CD8-positive, alpha-beta memory T cell (primary cell): ENCODE data around the gene STIM1. TPM values are rescaled to one million over a fixed set of nuclear protein-coding genes. Genes with fewer than 3 reads are reported as not detected.
A peak's percentile ranks its signal among the peaks of the same experiment; 100 is the strongest.

Source experiments
- CTCF ChIA-PET: fragments of 350-600 bp; sonication (Branson Sonifier 250); formaldehyde crosslinking; loops from one replicate; lab custom pipeline; 2021; ENCODE audit warnings: antibody characterized with exemption; lab: Charles Lee
- POLR2A ChIA-PET: fragments of 350-600 bp; sonication (Branson Sonifier 250); formaldehyde crosslinking; loops from one replicate; lab custom pipeline; 2021; ENCODE audit warnings: antibody characterized with exemption; lab: Charles Lee
- DNase-seq, 5 donors: peaks; one replicate each; pipeline versions ENCODE4 v3.0.0 to v3.0.0-alpha.2; 2020 to 2022; ENCODE audit warnings: mixed read lengths in 1 of 5
- H3K27ac ChIP-seq: one replicate; pipeline ENCODE4 v1.7.0; 2013; ENCODE audit warnings: low read depth, mild to moderate bottlenecking, low read length, moderate library complexity
- H3K27me3 ChIP-seq: 2 replicates; pipeline ENCODE4 v1.7.0; 2013; ENCODE audit warnings: low read length, mild to moderate bottlenecking; ENCODE audit not compliant: insufficient read depth, poor library complexity, severe bottlenecking
- H3K36me3 ChIP-seq: 2 replicates; pipeline ENCODE4 v1.7.0; 2013; ENCODE audit warnings: mild to moderate bottlenecking, low read length, moderate library complexity; ENCODE audit not compliant: insufficient read depth
- H3K4me1 ChIP-seq: 2 replicates; pipeline ENCODE4 v1.7.0; 2013; ENCODE audit warnings: mild to moderate bottlenecking, low read length, moderate library complexity; ENCODE audit not compliant: insufficient read depth
- H3K4me3 ChIP-seq: 2 replicates; pipeline ENCODE4 v1.7.0; 2013; ENCODE audit warnings: mild to moderate bottlenecking, low read length
- H3K9me3 ChIP-seq: 2 replicates; pipeline ENCODE4 v1.7.0; 2013; ENCODE audit warnings: mild to moderate bottlenecking, low read length
- H3K27ac Mint-ChIP-seq, 8 donors: one replicate each; pipeline ENCODE4 v1.8.0; 2020 to 2021; ENCODE audit warnings: mixed read lengths in 8 of 8, mild to moderate bottlenecking in 6 of 8, inconsistent platforms in 3 of 8, moderate library complexity in 3 of 8
- H3K27me3 Mint-ChIP-seq, 2 donors: one replicate each; pipeline ENCODE4 v1.8.0; 2020 to 2021; ENCODE audit warnings: mixed read lengths in 2 of 2, mild to moderate bottlenecking in 1 of 2, moderate library complexity in 1 of 2
- H3K36me3 Mint-ChIP-seq, 3 donors: one replicate each; pipeline ENCODE4 v1.8.0; 2020 to 2021; ENCODE audit warnings: mixed read lengths in 3 of 3, inconsistent platforms in 1 of 3, mild to moderate bottlenecking in 1 of 3
- H3K4me1 Mint-ChIP-seq, 3 donors: one replicate each; pipeline ENCODE4 v1.8.0; 2020 to 2021; ENCODE audit warnings: mixed read lengths in 3 of 3, inconsistent platforms in 1 of 3, mild to moderate bottlenecking in 1 of 3
- H3K4me3 Mint-ChIP-seq, 7 donors: one replicate each; pipeline ENCODE4 v1.8.0; 2020 to 2021; ENCODE audit warnings: mixed read lengths in 7 of 7, mild to moderate bottlenecking in 6 of 7, moderate library complexity in 4 of 7, inconsistent platforms in 2 of 7
- H3K9me3 Mint-ChIP-seq, 5 donors: one replicate each; pipeline ENCODE4 v1.8.0; 2020 to 2022; ENCODE audit warnings: mixed read lengths in 5 of 5, mild to moderate bottlenecking in 3 of 5, moderate library complexity in 2 of 5, inconsistent platforms in 1 of 5
- polyA plus RNA-seq: library from polyadenylated mRNA; unstranded; fragments of 300-500 nt; fragmentation: Illumina TruSeq; gene quantifications from one replicate; pipeline ENCODE4 v1.2.3, GENCODE V29; 2021
- total RNA-seq, 2 experiments: library from RNA; stranded (reverse); gene quantifications; one replicate each; pipeline ENCODE4 v1.2.3, GENCODE V29; 2021

Gene STIM1
- total and polyA plus RNA-seq, 3 experiments from 2014 or later = 43.8 to 46.0 (median 45.6) TPM

- Mint-ChIP-seq H3K27ac (peak overlapping the region; percentile 8 to 87 (median 38)), H3K4me1 (peaks cover 79 to 92% (median 89%) of the 10 kb centered on the region in 3 donors), H3K36me3 (peaks cover 0 to 13% (median 3%) of the 10 kb centered on the region in 3 donors), H3K9me3 (no peaks in the 10 kb centered on the region), H3K4me3 (peak overlapping the region in 2 of 7 donors; percentile 5 to 41), H3K27me3 (no peaks in the 10 kb centered on the region)
- no peak for DNase-seq
- Histone ChIP-seq H3K27me3 (no peaks in the 10 kb centered on the region), H3K36me3 (no peaks in the 10 kb centered on the region), H3K4me3 (no peak overlapping the region), H3K27ac (no peak overlapping the region), H3K9me3 (no peaks in the 10 kb centered on the region), H3K4me1 (peaks cover 60% of the 10 kb centered on the region)
- CTCF ChIA-PET = interaction anchor here (1.2 to 2.6 kb wide), 4 partner anchors 12 to 25 kb away, joined by 3 to 8 read pairs (median 5); partner anchors contain the start of gene STIM1
- POLR2A ChIA-PET = interaction anchor here (0.6 to 1.1 kb wide), 3 partner anchors 10 to 130 kb away, joined by 3 to 4 read pairs (median 3); no protein-coding TSS in a partner anchor
Measured at GRCh38 chr11:3876613-3877012, 21.1 kb downstream of the STIM1 start.

GRCh38 chr11:3877364-3878257 is 22.1 kb downstream of the STIM1 start:
- Histone ChIP-seq H3K27me3 (no peaks in the 10 kb centered on the region), H3K4me1 (peaks cover 59% of the 10 kb centered on the region), H3K9me3 (no peaks in the 10 kb centered on the region), H3K27ac (peak overlapping the region; percentile 6), H3K4me3 (no peak overlapping the region), H3K36me3 (no peaks in the 10 kb centered on the region)
- Mint-ChIP-seq H3K27me3 (no peaks in the 10 kb centered on the region), H3K9me3 (no peaks in the 10 kb centered on the region), H3K4me3 (no peak overlapping the region), H3K4me1 (peaks cover 81 to 93% (median 87%) of the 10 kb centered on the region in 3 donors), H3K36me3 (peaks cover 0 to 8% (median 3%) of the 10 kb centered on the region in 3 donors), H3K27ac (peak overlapping the region in 7 of 8 donors; percentile 30 to 78 (median 61))
- POLR2A ChIA-PET = interaction anchor here (0.6 to 1.0 kb wide), 2 partner anchors 9 to 87 kb away, joined by 3 to 4 read pairs; no protein-coding TSS in a partner anchor
- DNase-seq = no peak
- CTCF ChIA-PET = interaction anchor here (1.3 to 5.9 kb wide), 6 partner anchors 10 to 196 kb away, joined by 3 to 40 read pairs (median 6); partner anchors contain the start of gene STIM1

- Mint-ChIP-seq H3K4me1 (peaks cover 85 to 96% (median 90%) of the 10 kb centered on the region in 3 donors), H3K36me3 (peaks cover 0 to 6% (median 3%) of the 10 kb centered on the region in 3 donors)
Measured at GRCh38 chr11:3878258-3878584, 22.8 kb downstream of the STIM1 start.

GRCh38 chr11:3879216-3879966 is 23.9 kb downstream of the STIM1 start:
- Histone ChIP-seq H3K27ac (no peak overlapping the region), H3K4me3 (no peak overlapping the region), H3K9me3 (no peaks in the 10 kb centered on the region), H3K4me1 (peaks cover 71% of the 10 kb centered on the region), H3K36me3 (no peaks in the 10 kb centered on the region), H3K27me3 (no peaks in the 10 kb centered on the region)
- Mint-ChIP-seq H3K4me1 (peaks cover 84 to 96% (median 90%) of the 10 kb centered on the region in 3 donors), H3K9me3 (no peaks in the 10 kb centered on the region), H3K27ac (peak overlapping the region; percentile 68 to 91 (median 82)), H3K36me3 (peaks cover 0 to 6% (median 2%) of the 10 kb centered on the region in 3 donors), H3K27me3 (no peaks in the 10 kb centered on the region), H3K4me3 (peak overlapping the region; percentile 2 to 57 (median 44))
- ChIA-PET CTCF (interaction anchor here (1.5 to 5.9 kb wide), 4 partner anchors 11 to 194 kb away, joined by 4 to 40 read pairs (median 6); partner anchors contain the start of gene STIM1), POLR2A (interaction anchor here (1.4 kb wide), 1 partner anchor 24 kb away, joined by 3 read pairs; no protein-coding TSS in a partner anchor)
- DNase-seq = no peak

More at GRCh38 chr11:3878258-3878584, 22.8 kb downstream of the STIM1 start:
- H3K9me3 ChIP-seq = no peaks in the 10 kb centered on the region
- H3K4me3 ChIP-seq = no peak overlapping the region
- peaks cover 65% of the 10 kb centered on the region for H3K4me1 ChIP-seq
- no peaks in the 10 kb centered on the region for H3K36me3 ChIP-seq
- H3K9me3 Mint-ChIP-seq = no peaks in the 10 kb centered on the region
- DNase-seq = no peak
- no peaks in the 10 kb centered on the region for H3K27me3 ChIP-seq
- peak overlapping the region in 1 of 7 donors; percentile 48 for H3K4me3 Mint-ChIP-seq
- no peaks in the 10 kb centered on the region for H3K27me3 Mint-ChIP-seq
- CTCF ChIA-PET = interaction anchor here (0.7 to 5.9 kb wide), 4 partner anchors 10 to 195 kb away, joined by 3 to 40 read pairs (median 6); partner anchors contain the start of gene STIM1
- POLR2A ChIA-PET = no interaction called here
- H3K27ac ChIP-seq = peak overlapping the region; percentile 6
- H3K27ac Mint-ChIP-seq = peak overlapping the region in 7 of 8 donors; percentile 29 to 87 (median 65)

- no peaks in the 10 kb centered on the region for H3K27me3 Mint-ChIP-seq
- Histone ChIP-seq H3K27ac (no peak overlapping the region), H3K4me1 (peaks cover 74% of the 10 kb centered on the region), H3K9me3 (no peaks in the 10 kb centered on the region), H3K4me3 (no peak overlapping the region), H3K27me3 (no peaks in the 10 kb centered on the region), H3K36me3 (no peaks in the 10 kb centered on the region)
- peak overlapping the region in 5 of 7 donors; percentile 4 to 57 (median 45) for H3K4me3 Mint-ChIP-seq
- peak overlapping the region; percentile 68 to 93 (median 84) for H3K27ac Mint-ChIP-seq
- ChIA-PET CTCF (interaction anchor here (0.5 to 5.9 kb wide), 3 partner anchors 25 to 156 kb away, joined by 3 to 40 read pairs (median 4); partner anchors contain the start of gene STIM1), POLR2A (interaction anchor here (0.6 to 1.4 kb wide), 2 partner anchors 17 to 25 kb away, joined by 3 to 4 read pairs; no protein-coding TSS in a partner anchor)
- H3K36me3 Mint-ChIP-seq = peaks cover 0 to 4% (median 1%) of the 10 kb centered on the region in 3 donors
- no peaks in the 10 kb centered on the region for H3K9me3 Mint-ChIP-seq
- DNase-seq = no peak
- peaks cover 80 to 96% (median 90%) of the 10 kb centered on the region in 3 donors for H3K4me1 Mint-ChIP-seq
Measured at GRCh38 chr11:3879967-3880542, 24.6 kb downstream of the STIM1 start.

GRCh38 chr11:3880724-3881123 is 25.3 kb downstream of the STIM1 start:
- Mint-ChIP-seq H3K4me3 (peak overlapping the region in 3 of 7 donors; percentile 11 to 58 (median 35)), H3K27ac (peak overlapping the region; percentile 47 to 93 (median 73)), H3K4me1 (peaks cover 75 to 90% (median 85%) of the 10 kb centered on the region in 3 donors), H3K9me3 (no peaks in the 10 kb centered on the region), H3K27me3 (no peaks in the 10 kb centered on the region), H3K36me3 (peaks cover 0 to 4% (median 1%) of the 10 kb centered on the region in 3 donors)
- Histone ChIP-seq H3K36me3 (no peaks in the 10 kb centered on the region), H3K9me3 (no peaks in the 10 kb centered on the region), H3K4me1 (peaks cover 75% of the 10 kb centered on the region), H3K27me3 (no peaks in the 10 kb centered on the region), H3K27ac (no peak overlapping the region), H3K4me3 (no peak overlapping the region)
- CTCF ChIA-PET = interaction anchor here (1.1 to 5.9 kb wide), 4 partner anchors 13 to 31 kb away, joined by 4 to 40 read pairs (median 5); partner anchors contain the start of gene STIM1
- POLR2A ChIA-PET = interaction anchor here (0.6 to 1.4 kb wide), 2 partner anchors 18 to 26 kb away, joined by 3 to 4 read pairs; no protein-coding TSS in a partner anchor
- DNase-seq = no peak

GRCh38 chr11:3882655-3883054 is 27.2 kb downstream of the STIM1 start:
- Histone ChIP-seq H3K9me3 (no peaks in the 10 kb centered on the region), H3K4me1 (peaks cover 69% of the 10 kb centered on the region), H3K36me3 (no peaks in the 10 kb centered on the region), H3K4me3 (no peak overlapping the region), H3K27me3 (no peaks in the 10 kb centered on the region), H3K27ac (no peak overlapping the region)
- H3K4me3 Mint-ChIP-seq = peak overlapping the region in 1 of 7 donors; percentile 23
- POLR2A ChIA-PET = no interaction called here
- H3K4me1 Mint-ChIP-seq = peaks cover 73 to 86% (median 80%) of the 10 kb centered on the region in 3 donors
- H3K36me3 Mint-ChIP-seq = peaks cover 0 to 6% (median 4%) of the 10 kb centered on the region in 3 donors
- H3K27me3 Mint-ChIP-seq = no peaks in the 10 kb centered on the region
- CTCF ChIA-PET = interaction anchor here (0.7 to 5.9 kb wide), 3 partner anchors 28 to 45 kb away, joined by 3 to 40 read pairs (median 3); partner anchors contain the start of gene STIM1
- H3K27ac Mint-ChIP-seq = peak overlapping the region in 3 of 8 donors; percentile 8 to 13 (median 11)
- no peaks in the 10 kb centered on the region for H3K9me3 Mint-ChIP-seq
- DNase-seq = peak in 2 of 5 donors; percentile 19 to 30
